Activated naive CD8-positive, alpha-beta T cell treated with anti-CD3 and anti-CD28 coated beads, Interleukin-2, amount 10 ng/mL, durations not matched to agents 7 days and 5 days (primary cell): Measurements from ENCODE around the gene HIP1. TPM values are rescaled to one million over a fixed set of nuclear protein-coding genes. Genes with fewer than 3 reads are reported as not detected.
"Not testable (repeated sequence)": the region's sequence is repeated elsewhere in the genome, so short reads cannot be mapped to it uniquely, and the experiment has no call there.

Source experiments
- ATAC-seq: fragments of 150-1000 bp; cut with Tn5 transposase; one replicate; pipeline ENCODE4 v1.10.0; 2021; ENCODE audit warnings: low read depth, moderate library complexity
- POLR2A ChIA-PET: fragments of 350-600 bp; sonication (Branson Sonifier 250); formaldehyde crosslinking; loops from one replicate; lab custom pipeline; 2021; ENCODE audit warnings: antibody characterized with exemption; lab: Charles Lee
- DNase-seq: peaks from one replicate; pipeline ENCODE4 v3.0.0; 2021
- H3K27ac Mint-ChIP-seq: one replicate; pipeline ENCODE4 v1.8.0; 2022; ENCODE audit warnings: mild to moderate bottlenecking, mixed read lengths
- H3K27me3 Mint-ChIP-seq: one replicate; pipeline ENCODE4 v1.8.0; 2022; ENCODE audit warnings: mild to moderate bottlenecking, moderate library complexity, mixed read lengths
- H3K36me3 Mint-ChIP-seq: one replicate; pipeline ENCODE4 v1.8.0; 2021; ENCODE audit warnings: mild to moderate bottlenecking, mixed read lengths
- H3K4me1 Mint-ChIP-seq: one replicate; pipeline ENCODE4 v1.8.0; 2021; ENCODE audit warnings: mixed read lengths
- H3K4me3 Mint-ChIP-seq: one replicate; pipeline ENCODE4 v1.8.0; 2022; ENCODE audit warnings: mild to moderate bottlenecking, moderate library complexity, mixed read lengths
- H3K9me3 Mint-ChIP-seq: one replicate; pipeline ENCODE4 v1.8.0; 2021; ENCODE audit warnings: mixed read lengths
- total RNA-seq, 2 experiments: library from RNA; stranded (reverse); gene quantifications; one replicate each; pipeline ENCODE4 v1.2.3, GENCODE V29; 2021

Gene HIP1
- total RNA-seq, 2 experiments from 2014 or later, result 8.7 TPM

DNA sequence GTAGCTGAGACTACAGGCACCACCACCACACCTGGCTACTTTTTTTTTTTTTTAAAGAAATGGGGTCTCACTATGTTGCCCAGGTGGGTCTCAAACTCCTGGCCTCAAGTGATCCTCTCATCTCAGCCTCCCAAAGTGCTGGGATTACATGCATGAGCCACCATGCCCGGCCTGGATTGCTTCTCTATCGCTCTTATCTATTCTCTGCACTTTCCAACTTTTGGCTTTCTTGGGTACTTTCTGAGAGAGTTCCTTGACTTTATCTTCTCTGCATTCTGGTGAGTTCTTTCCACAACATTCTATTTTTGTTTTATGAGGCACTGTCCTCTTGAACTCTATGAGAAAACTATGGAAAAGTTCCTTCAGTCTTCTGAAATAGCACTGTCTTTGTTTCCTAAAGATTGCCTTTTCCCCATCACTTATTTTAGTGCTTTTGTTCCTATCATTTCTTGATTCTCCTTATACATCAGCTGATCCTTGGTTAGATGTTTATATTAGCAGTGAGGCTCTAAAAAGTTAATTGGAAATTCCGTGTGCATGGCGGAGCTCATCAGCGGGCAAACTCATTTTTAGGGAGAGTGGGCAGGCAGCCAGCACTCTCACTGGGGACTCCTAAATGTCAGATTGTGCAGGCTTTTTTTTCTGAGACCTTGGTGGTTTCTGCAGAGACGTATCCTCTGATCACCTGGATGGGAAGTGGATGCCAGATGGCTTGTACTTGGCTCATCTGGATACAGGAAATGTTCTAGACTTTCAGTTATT, 43.9 kb downstream of the HIP1 start:
- no peak for DNase-seq
- H3K4me1 Mint-ChIP-seq, result no peaks in the 10 kb centered on the region
- H3K9me3 Mint-ChIP-seq, result no peaks in the 10 kb centered on the region
- H3K27me3 Mint-ChIP-seq, result peaks cover 10% of the 10 kb centered on the region
- H3K27ac Mint-ChIP-seq, result no peak overlapping the region
- H3K36me3 Mint-ChIP-seq, result no peaks in the 10 kb centered on the region
- ATAC-seq, result no peak
- H3K4me3 Mint-ChIP-seq, result no peak overlapping the region
- POLR2A ChIA-PET, result no interaction called here

- H3K4me1 Mint-ChIP-seq, POLR2A ChIA-PET, DNase-seq, H3K27ac Mint-ChIP-seq, H3K9me3 Mint-ChIP-seq, ATAC-seq, H3K36me3 Mint-ChIP-seq, H3K4me3 Mint-ChIP-seq: not testable (repeated sequence)
- H3K27me3 Mint-ChIP-seq, result peaks cover 14% of the 10 kb centered on the region
These were observed 45.1 kb downstream of the HIP1 start for GRCh38 chr7:75693668-75694067.

DNA sequence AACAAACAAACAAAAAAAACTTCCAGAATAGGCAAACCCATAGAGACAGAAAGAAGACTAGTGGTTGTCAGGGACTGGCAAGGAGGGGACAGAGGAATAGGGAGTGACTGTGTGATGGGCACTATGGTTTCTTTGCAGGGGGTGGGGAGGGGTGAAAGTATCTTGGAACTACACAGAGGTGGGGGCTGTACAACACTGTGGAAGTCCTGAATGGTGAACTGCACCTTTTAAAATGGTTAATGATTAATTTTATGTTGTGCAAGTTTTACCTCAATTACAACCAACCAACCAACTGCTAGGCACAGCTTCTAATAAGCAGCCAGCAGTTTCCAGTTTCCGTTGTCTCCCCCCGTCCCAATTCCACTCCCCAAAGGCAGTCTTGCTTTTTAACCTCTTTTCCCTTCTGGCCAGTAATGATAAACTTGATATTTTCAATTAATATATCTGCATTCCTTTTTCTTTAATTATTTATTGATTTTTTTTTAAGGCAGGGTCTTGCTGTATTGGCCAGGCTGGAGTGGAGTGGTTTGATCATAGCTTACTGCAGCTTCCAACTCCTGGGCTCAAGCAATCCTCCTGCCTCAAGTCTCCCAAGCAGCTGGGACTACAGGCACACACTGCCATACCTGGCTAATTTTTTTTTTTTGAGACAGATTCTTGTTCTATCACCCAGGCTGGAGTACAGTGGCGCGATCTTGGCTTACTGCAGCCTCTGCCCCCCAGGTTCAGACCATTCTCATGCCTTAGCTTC, 46.8 kb downstream of the HIP1 start:
- Mint-ChIP-seq H3K4me3 (no peak overlapping the region), H3K9me3 (no peaks in the 10 kb centered on the region), H3K4me1 (no peaks in the 10 kb centered on the region), H3K27me3 (peaks cover 20% of the 10 kb centered on the region), H3K27ac (no peak overlapping the region), H3K36me3 (no peaks in the 10 kb centered on the region)
- DNase-seq, result no peak
- ATAC-seq, result no peak
- POLR2A ChIA-PET, result no interaction called here

- Mint-ChIP-seq H3K27me3 (peaks cover 19% of the 10 kb centered on the region), H3K4me1 (no peaks in the 10 kb centered on the region), H3K4me3 (no peak overlapping the region), H3K36me3 (no peaks in the 10 kb centered on the region), H3K9me3 (no peaks in the 10 kb centered on the region), H3K27ac (no peak overlapping the region)
- DNase-seq (no peak), ATAC-seq (no peak)
- POLR2A ChIA-PET, result no interaction called here
These were observed 48.6 kb downstream of the HIP1 start for GRCh38 chr7:75690121-75690523.

- Mint-ChIP-seq H3K27ac (no peak overlapping the region), H3K36me3 (no peaks in the 10 kb centered on the region), H3K9me3 (no peaks in the 10 kb centered on the region), H3K27me3 (peaks cover 19% of the 10 kb centered on the region), H3K4me3 (no peak overlapping the region), H3K4me1 (no peaks in the 10 kb centered on the region)
- no peak for ATAC-seq
- POLR2A ChIA-PET, result no interaction called here
- DNase-seq, result no peak
These were observed 49.3 kb downstream of the HIP1 start for GRCh38 chr7:75689246-75690099.

GRCh38 chr7:75688200-75689136, 50.3 kb downstream of the HIP1 start:
- Mint-ChIP-seq H3K27me3 (peaks cover 17% of the 10 kb centered on the region), H3K4me1 (no peaks in the 10 kb centered on the region), H3K9me3 (no peaks in the 10 kb centered on the region), H3K4me3 (no peak overlapping the region), H3K36me3 (no peaks in the 10 kb centered on the region), H3K27ac (no peak overlapping the region)
- POLR2A ChIA-PET, result no interaction called here
- DNase-seq, result no peak
- ATAC-seq, result no peak

GRCh38 chr7:75687246-75688088, 51.3 kb downstream of the HIP1 start:
- POLR2A ChIA-PET, result no interaction called here
- Mint-ChIP-seq H3K4me3 (no peak overlapping the region), H3K4me1 (no peaks in the 10 kb centered on the region), H3K9me3 (no peaks in the 10 kb centered on the region), H3K27ac (no peak overlapping the region), H3K36me3 (no peaks in the 10 kb centered on the region), H3K27me3 (peaks cover 17% of the 10 kb centered on the region)
- DNase-seq (no peak), ATAC-seq (no peak)

GRCh38 chr7:75686551-75686950, 52.2 kb downstream of the HIP1 start:
- no peak for ATAC-seq
- no peaks in the 10 kb centered on the region for H3K4me1 Mint-ChIP-seq
- H3K36me3 Mint-ChIP-seq, result no peaks in the 10 kb centered on the region
- H3K4me3 Mint-ChIP-seq, result no peak overlapping the region
- no peak for DNase-seq
- H3K27me3 Mint-ChIP-seq, result peaks cover 17% of the 10 kb centered on the region
- POLR2A ChIA-PET, result no interaction called here
- H3K9me3 Mint-ChIP-seq, result no peaks in the 10 kb centered on the region
- H3K27ac Mint-ChIP-seq, result no peak overlapping the region

DNA sequence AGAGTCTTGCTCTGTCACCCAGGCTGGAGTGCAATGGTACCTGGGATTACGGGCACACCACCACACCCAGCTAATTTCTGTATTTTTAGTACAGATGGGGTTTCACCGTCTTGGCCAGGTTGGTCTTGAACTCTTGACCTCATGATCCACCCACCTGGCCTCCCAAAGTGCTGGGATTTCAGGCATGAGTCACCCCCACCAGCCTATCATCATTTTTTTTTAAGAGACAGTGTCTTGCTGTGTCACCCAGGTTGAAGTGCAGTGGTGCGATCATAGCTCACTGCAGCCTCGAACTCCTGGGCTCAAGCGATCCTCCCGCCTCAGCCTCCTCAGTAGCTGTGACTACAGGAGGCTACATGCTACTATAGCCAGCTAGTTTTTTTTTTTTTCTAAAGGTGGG, 56.7 kb downstream of the HIP1 start:
- POLR2A ChIA-PET, H3K4me1 Mint-ChIP-seq, H3K9me3 Mint-ChIP-seq, ATAC-seq, H3K27me3 Mint-ChIP-seq, H3K27ac Mint-ChIP-seq, DNase-seq, H3K36me3 Mint-ChIP-seq, H3K4me3 Mint-ChIP-seq: not testable (repeated sequence)

- H3K36me3 Mint-ChIP-seq, result peaks cover 2% of the 10 kb centered on the region
- POLR2A ChIA-PET, result no interaction called here
These were observed 59.7 kb downstream of the HIP1 start for GRCh38 chr7:75679060-75679459.

DNA sequence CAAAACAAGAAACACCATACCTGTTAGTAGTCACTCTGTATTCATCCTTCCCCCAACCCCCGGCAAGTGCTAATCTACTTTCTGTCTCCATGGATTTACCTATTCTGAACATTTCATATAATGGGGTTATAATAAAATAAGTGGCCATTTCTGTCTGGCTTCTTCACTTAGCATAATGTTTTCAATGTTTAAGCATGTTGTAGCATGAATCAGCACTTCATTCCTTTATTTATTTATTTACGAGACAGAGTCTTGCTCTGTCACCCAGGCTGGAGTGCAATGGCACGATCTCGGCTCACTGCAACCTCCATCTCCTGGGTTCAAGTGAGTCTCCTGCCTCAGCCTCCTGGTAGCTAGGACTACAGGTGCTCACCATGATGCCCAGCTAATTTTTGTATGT, 69.2 kb downstream of the HIP1 start:
- no peak overlapping the region for H3K27ac Mint-ChIP-seq
- POLR2A ChIA-PET, result no interaction called here
- no peak overlapping the region for H3K4me3 Mint-ChIP-seq
- DNase-seq (no peak), ATAC-seq (no peak)
- H3K9me3 Mint-ChIP-seq, result no peaks in the 10 kb centered on the region
- no peaks in the 10 kb centered on the region for H3K4me1 Mint-ChIP-seq
- H3K36me3 Mint-ChIP-seq, result no peaks in the 10 kb centered on the region
- no peaks in the 10 kb centered on the region for H3K27me3 Mint-ChIP-seq

More at GRCh38 chr7:75679060-75679459, 59.7 kb downstream of the HIP1 start:
- Mint-ChIP-seq H3K4me1 (no peaks in the 10 kb centered on the region), H3K4me3 (no peak overlapping the region), H3K9me3 (peaks cover 5% of the 10 kb centered on the region), H3K27ac (no peak overlapping the region), H3K27me3 (peaks cover 2% of the 10 kb centered on the region)
- DNase-seq (no peak), ATAC-seq (no peak)

GRCh38 chr7:75667938-75668337, 70.8 kb downstream of the HIP1 start:
- DNase-seq (no peak), ATAC-seq (no peak)
- no peaks in the 10 kb centered on the region for H3K27me3 Mint-ChIP-seq
- no peaks in the 10 kb centered on the region for H3K9me3 Mint-ChIP-seq
- H3K27ac Mint-ChIP-seq, result no peak overlapping the region
- POLR2A ChIA-PET, result no interaction called here
- H3K4me1 Mint-ChIP-seq, result no peaks in the 10 kb centered on the region
- no peaks in the 10 kb centered on the region for H3K36me3 Mint-ChIP-seq
- H3K4me3 Mint-ChIP-seq, result no peak overlapping the region
